ENCODE measurements around the gene ADRA2C. TPM values are rescaled to one million over a fixed set of nuclear protein-coding genes. Genes with fewer than 3 reads are reported as not detected.

Gene ADRA2C
- total RNA-seq, 1 donor from 2014 or later = not detected

- DNase-seq (ENCODE audit: low read depth) = no peak
- TF ChIP-seq, protein P1, sequence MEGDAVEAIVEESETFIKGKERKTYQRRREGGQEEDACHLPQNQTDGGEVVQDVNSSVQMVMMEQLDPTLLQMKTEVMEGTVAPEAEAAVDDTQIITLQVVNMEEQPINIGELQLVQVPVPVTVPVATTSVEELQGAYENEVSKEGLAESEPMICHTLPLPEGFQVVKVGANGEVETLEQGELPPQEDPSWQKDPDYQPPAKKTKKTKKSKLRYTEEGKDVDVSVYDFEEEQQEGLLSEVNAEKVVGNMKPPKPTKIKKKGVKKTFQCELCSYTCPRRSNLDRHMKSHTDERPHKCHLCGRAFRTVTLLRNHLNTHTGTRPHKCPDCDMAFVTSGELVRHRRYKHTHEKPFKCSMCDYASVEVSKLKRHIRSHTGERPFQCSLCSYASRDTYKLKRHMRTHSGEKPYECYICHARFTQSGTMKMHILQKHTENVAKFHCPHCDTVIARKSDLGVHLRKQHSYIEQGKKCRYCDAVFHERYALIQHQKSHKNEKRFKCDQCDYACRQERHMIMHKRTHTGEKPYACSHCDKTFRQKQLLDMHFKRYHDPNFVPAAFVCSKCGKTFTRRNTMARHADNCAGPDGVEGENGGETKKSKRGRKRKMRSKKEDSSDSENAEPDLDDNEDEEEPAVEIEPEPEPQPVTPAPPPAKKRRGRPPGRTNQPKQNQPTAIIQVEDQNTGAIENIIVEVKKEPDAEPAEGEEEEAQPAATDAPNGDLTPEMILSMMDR (conservative IDR thresholded peaks at IDR 0.05; ENCODE audit: low read depth, low read length) = no peak
- no peak overlapping the region for H3K4me3 ChIP-seq (ENCODE audit: low read depth, low read length)
Observed at GRCh38 chr4:3805026-3805425, 38.8 kb downstream of the ADRA2C start.

DNA sequence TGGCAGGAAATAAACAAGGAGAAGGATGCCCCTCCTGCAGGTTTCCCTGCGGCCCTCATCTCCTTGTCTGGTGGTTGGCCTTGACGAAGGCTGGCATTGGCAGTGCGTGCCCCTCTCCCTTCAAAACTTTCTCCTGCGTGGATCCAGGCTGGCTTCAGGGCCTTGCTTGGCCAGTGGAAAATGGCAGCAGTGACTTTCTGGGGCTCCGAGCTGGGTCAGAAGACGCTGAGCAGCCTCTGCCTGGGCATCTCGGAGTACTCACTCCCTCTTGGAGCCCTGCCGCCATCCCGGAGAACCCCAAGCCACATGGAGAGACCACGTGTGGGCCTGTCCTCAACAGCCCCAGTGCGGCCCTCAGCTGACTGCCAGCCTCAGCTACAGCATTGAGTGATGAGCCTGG, 39.5 kb downstream of the ADRA2C start:
- H3K4me3 ChIP-seq (ENCODE audit: low read depth, low read length) = no peak overlapping the region
- no peak for DNase-seq (ENCODE audit: low read depth)
- TF ChIP-seq, protein P1 (conservative IDR thresholded peaks at IDR 0.05; ENCODE audit: low read depth, low read length) = no peak

GRCh38 chr4:3807311-3807710, 41.1 kb downstream of the ADRA2C start:
- no peak for DNase-seq (ENCODE audit: low read depth)
- H3K4me3 ChIP-seq (ENCODE audit: low read depth, low read length) = no peak overlapping the region
- TF ChIP-seq, protein P1 (conservative IDR thresholded peaks at IDR 0.05; ENCODE audit: low read depth, low read length) = no peak

DNA sequence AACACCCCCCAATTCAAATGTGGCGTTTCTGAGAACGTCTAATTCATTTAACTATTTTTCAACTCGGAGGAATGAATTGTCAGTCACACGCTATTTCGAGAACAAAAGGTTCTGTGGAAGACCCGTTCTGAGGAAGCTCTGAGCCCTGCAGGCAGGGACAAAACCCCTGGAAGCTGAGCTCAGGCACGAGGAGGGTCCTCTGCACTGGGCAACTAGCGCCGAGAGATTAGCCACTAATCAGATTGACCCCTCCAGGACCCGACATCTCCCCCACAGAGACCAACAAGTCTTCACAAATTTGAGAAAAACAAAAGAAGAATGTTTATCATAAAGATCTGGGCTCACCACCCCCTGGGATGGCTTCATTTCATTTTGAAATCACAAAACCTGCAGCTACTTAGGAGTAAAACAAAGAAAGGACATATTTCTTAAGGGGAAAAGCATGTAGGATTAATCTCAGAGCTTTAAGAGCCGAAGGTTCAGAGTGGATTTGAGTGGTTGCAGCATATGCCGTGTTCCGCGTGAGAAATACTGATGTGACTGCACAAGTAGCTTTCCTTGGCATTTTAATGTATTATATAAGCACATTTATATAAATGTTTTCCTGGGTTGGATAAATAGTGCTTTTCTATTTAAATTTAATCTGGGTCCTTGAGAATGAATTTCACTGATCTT, 41.8 kb downstream of the ADRA2C start:
- DNase-seq (ENCODE audit: low read depth) = no peak
- no peak overlapping the region for H3K4me3 ChIP-seq (ENCODE audit: low read depth, low read length)
- TF ChIP-seq, protein P1 (conservative IDR thresholded peaks at IDR 0.05; ENCODE audit: low read depth, low read length) = no peak

DNA sequence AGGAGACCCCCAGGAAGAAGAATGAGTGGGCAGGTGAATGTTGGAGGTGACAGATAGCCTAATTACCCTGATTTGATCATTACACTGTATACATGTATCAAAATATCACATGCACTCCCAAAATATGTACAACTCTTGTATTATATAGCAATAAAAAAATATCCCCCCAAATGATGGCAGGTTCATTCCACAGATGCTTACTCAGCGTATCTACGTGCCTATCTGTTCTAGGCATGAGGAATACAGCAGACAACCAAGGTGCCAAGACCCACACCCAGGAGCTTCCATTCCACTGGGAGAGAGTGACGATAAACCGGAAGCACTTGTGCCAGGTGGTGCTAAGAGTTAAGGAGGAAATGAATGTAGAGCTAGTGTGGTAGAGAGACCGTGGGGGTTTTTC, 42.4 kb downstream of the ADRA2C start:
- H3K4me3 ChIP-seq (ENCODE audit: low read depth, low read length) = no peak overlapping the region

GRCh38 chr4:3809028-3809427, 42.8 kb downstream of the ADRA2C start:
- TF ChIP-seq, protein P1 (conservative IDR thresholded peaks at IDR 0.05; ENCODE audit: low read depth, low read length) = no peak
- no peak for DNase-seq (ENCODE audit: low read depth)
- no peak overlapping the region for H3K4me3 ChIP-seq (ENCODE audit: low read depth, low read length)

More for the DNA sequence above, 42.4 kb downstream of the ADRA2C start:
- DNase-seq (ENCODE audit: low read depth) = no peak
- TF ChIP-seq, protein P1 (conservative IDR thresholded peaks at IDR 0.05; ENCODE audit: low read depth, low read length) = no peak

Data from epithelial cell of proximal tubule (primary cell).